Osteocyte (in vitro differentiated cells): Measurements from ENCODE around the gene RSKR. TPM values are rescaled to one million over a fixed set of nuclear protein-coding genes. Genes with fewer than 3 reads are reported as not detected.

Experiments used
- DNase-seq: peaks from one replicate; pipeline ENCODE4 v3.0.0; 2021; ENCODE audit warnings: mixed read lengths; ENCODE audit not compliant: unreplicated experiment; ENCODE audit errors: extremely low spot score
- H3K27ac Mint-ChIP-seq: one replicate; pipeline ENCODE4 v1.8.0; 2021; ENCODE audit warnings: mild to moderate bottlenecking, mixed read lengths; ENCODE audit not compliant: unreplicated experiment
- H3K27me3 Mint-ChIP-seq: one replicate; pipeline ENCODE4 v1.8.0; 2021; ENCODE audit warnings: mixed read lengths; ENCODE audit not compliant: unreplicated experiment
- H3K36me3 Mint-ChIP-seq: one replicate; pipeline ENCODE4 v1.8.0; 2021; ENCODE audit warnings: mixed read lengths; ENCODE audit not compliant: unreplicated experiment
- H3K4me1 Mint-ChIP-seq: one replicate; pipeline ENCODE4 v1.8.0; 2021; ENCODE audit warnings: mixed read lengths; ENCODE audit not compliant: unreplicated experiment
- H3K4me3 Mint-ChIP-seq: one replicate; pipeline ENCODE4 v1.8.0; 2021; ENCODE audit warnings: mild to moderate bottlenecking, moderate library complexity, mixed read lengths; ENCODE audit not compliant: unreplicated experiment
- H3K9me3 Mint-ChIP-seq: one replicate; pipeline ENCODE4 v1.8.0; 2021; ENCODE audit warnings: mixed read lengths; ENCODE audit not compliant: unreplicated experiment
- CTCF ChIP-seq: fragments of 200-600 bp; sonication (generic); IDR thresholded peaks from 2 replicates; pipeline ENCODE4 v1.5.0; 2021; ENCODE audit warnings: antibody characterized with exemption, mild to moderate bottlenecking, moderate library complexity
- total RNA-seq: library from RNA; stranded (reverse); gene quantifications from 2 replicates; pipeline ENCODE4 v1.2.1, GENCODE V29; 2021

RSKR gene
- total RNA-seq, 1 donor from 2014 or later, result 10.3 TPM

GRCh38 chr17:28620010-28620409, 6.0 kb upstream of the RSKR start:
- TF ChIP-seq CTCF, result no peak
- H3K27ac Mint-ChIP-seq, result no peak overlapping the region
- H3K9me3 Mint-ChIP-seq, result no peaks in the 10 kb centered on the region
- H3K36me3 Mint-ChIP-seq, result peaks cover 56% of the 10 kb centered on the region
- no peak overlapping the region for H3K4me3 Mint-ChIP-seq
- DNase-seq, result no peak
- no peaks in the 10 kb centered on the region for H3K4me1 Mint-ChIP-seq
- H3K27me3 Mint-ChIP-seq, result no peaks in the 10 kb centered on the region

- Mint-ChIP-seq H3K9me3 (no peaks in the 10 kb centered on the region), H3K4me3 (no peak overlapping the region), H3K4me1 (no peaks in the 10 kb centered on the region), H3K27me3 (no peaks in the 10 kb centered on the region), H3K36me3 (peaks cover 59% of the 10 kb centered on the region), H3K27ac (no peak overlapping the region)
- DNase-seq, result no peak
- TF ChIP-seq CTCF, result no peak
Observed at GRCh38 chr17:28618464-28618863, 4.5 kb upstream of the RSKR start.

- Mint-ChIP-seq H3K27ac (no peak overlapping the region), H3K4me3 (no peak overlapping the region), H3K4me1 (no peaks in the 10 kb centered on the region), H3K36me3 (peaks cover 45% of the 10 kb centered on the region), H3K9me3 (no peaks in the 10 kb centered on the region), H3K27me3 (no peaks in the 10 kb centered on the region)
- no peak for TF ChIP-seq CTCF
- no peak for DNase-seq
Observed at GRCh38 chr17:28616281-28616680, 2.3 kb upstream of the RSKR start.

- H3K4me3 Mint-ChIP-seq, result no peak overlapping the region
- no peaks in the 10 kb centered on the region for H3K4me1 Mint-ChIP-seq
- no peak overlapping the region for H3K27ac Mint-ChIP-seq
- no peaks in the 10 kb centered on the region for H3K9me3 Mint-ChIP-seq
- peaks cover 43% of the 10 kb centered on the region for H3K36me3 Mint-ChIP-seq
- H3K27me3 Mint-ChIP-seq, result no peaks in the 10 kb centered on the region
- TF ChIP-seq CTCF, result no peak
- no peak for DNase-seq
Observed at GRCh38 chr17:28615260-28615940, 1.4 kb upstream of the RSKR start.

- Mint-ChIP-seq H3K4me3 (no peak overlapping the region), H3K27me3 (no peaks in the 10 kb centered on the region), H3K36me3 (peaks cover 32% of the 10 kb centered on the region), H3K27ac (no peak overlapping the region), H3K4me1 (no peaks in the 10 kb centered on the region), H3K9me3 (no peaks in the 10 kb centered on the region)
- DNase-seq, result no peak
- TF ChIP-seq CTCF, result peak; percentile 69
Observed at GRCh38 chr17:28612936-28613872, 781 bp downstream of the RSKR start.
